HepG2 (cell line): ENCODE data around the gene SEMA4C. TPM values are rescaled to one million over a fixed set of nuclear protein-coding genes. Genes with fewer than 3 reads are reported as not detected.

Source experiments
- ATAD3A ChIP-seq: sonication (generic); formaldehyde crosslinking; IDR thresholded peaks from 2 replicates; pipeline ENCODE4 v1.4.0; 2020; ENCODE audit warnings: missing genetic modification reagents
- BCL3 ChIP-seq: sonication (generic); formaldehyde crosslinking; IDR thresholded peaks from 2 replicates; pipeline ENCODE4 v1.5.1; 2020; ENCODE audit warnings: mild to moderate bottlenecking, missing genetic modification reagents, moderate library complexity
- RARA ChIP-seq: IDR thresholded peaks from 2 replicates; pipeline ENCODE4 v1.6.1; 2016; ENCODE audit warnings: missing genetic modification reagents, missing compliant biosample characterization
- RBAK ChIP-seq: sonication (generic); formaldehyde crosslinking; IDR thresholded peaks from 2 replicates; pipeline ENCODE4 v1.5.1; 2020; ENCODE audit warnings: mild to moderate bottlenecking, missing genetic modification reagents
- TBX3 ChIP-seq: fragments of 450-650 bp; IDR thresholded peaks from 2 replicates; pipeline ENCODE4 v1.6.1; 2017; ENCODE audit warnings: antibody characterized with exemption, mild to moderate bottlenecking, inconsistent platforms, borderline replicate concordance
- ZBTB1 ChIP-seq: sonication (generic); formaldehyde crosslinking; IDR thresholded peaks from 2 replicates; pipeline ENCODE4 v1.4.0; 2020; ENCODE audit warnings: missing genetic modification reagents, borderline replicate concordance
- ZBTB4 ChIP-seq: sonication (generic); formaldehyde crosslinking; IDR thresholded peaks from 2 replicates; pipeline ENCODE4 v1.4.0; 2020; ENCODE audit warnings: missing genetic modification reagents, mild to moderate bottlenecking, borderline replicate concordance
- ZNF251 ChIP-seq: sonication (generic); formaldehyde crosslinking; IDR thresholded peaks from 2 replicates; pipeline ENCODE4 v1.9.0; 2021; ENCODE audit warnings: mild to moderate bottlenecking, missing genetic modification reagents
- ZNF280D ChIP-seq: sonication (generic); formaldehyde crosslinking; IDR thresholded peaks from 2 replicates; pipeline ENCODE4 v1.5.1; 2020; ENCODE audit warnings: mild to moderate bottlenecking, missing genetic modification reagents
- ZNF296 ChIP-seq: sonication (generic); formaldehyde crosslinking; conservative IDR thresholded peaks from 2 replicates; pipeline ENCODE4 v1.5.0; 2020; ENCODE audit warnings: mild to moderate bottlenecking, missing genetic modification reagents
- ZNF317 ChIP-seq: sonication (generic); formaldehyde crosslinking; IDR thresholded peaks from 2 replicates; pipeline ENCODE4 v1.5.0; 2020; ENCODE audit warnings: mild to moderate bottlenecking, missing genetic modification reagents
- ZNF337 ChIP-seq: sonication (generic); formaldehyde crosslinking; IDR thresholded peaks from 2 replicates; pipeline ENCODE4 v1.5.1; 2020; ENCODE audit warnings: missing genetic modification reagents, low read depth, mild to moderate bottlenecking, borderline replicate concordance
- ZNF382 ChIP-seq: sonication (generic); formaldehyde crosslinking; IDR thresholded peaks from 2 replicates; pipeline ENCODE4 v1.5.0; 2020; ENCODE audit warnings: missing genetic modification reagents, mild to moderate bottlenecking, borderline replicate concordance
- ZNF530 ChIP-seq: sonication (generic); formaldehyde crosslinking; IDR thresholded peaks from 2 replicates; pipeline ENCODE4 v1.5.0; 2020; ENCODE audit warnings: low read depth, mild to moderate bottlenecking, missing genetic modification reagents
- ZNF546 ChIP-seq: sonication (generic); formaldehyde crosslinking; conservative IDR thresholded peaks from 2 replicates; pipeline ENCODE4 v1.8.1; 2023; ENCODE audit warnings: mild to moderate bottlenecking, missing genetic modification reagents
- ZZZ3 ChIP-seq: sonication (generic); formaldehyde crosslinking; IDR thresholded peaks from 2 replicates; pipeline ENCODE4 v1.4.0; 2020; ENCODE audit warnings: missing genetic modification reagents, mild to moderate bottlenecking, borderline replicate concordance
- polyA plus RNA-seq, 8 experiments: library from polyadenylated mRNA; depleted of rRNA in 3 of 8; stranded (reverse) in 7 of 8; unstranded in 1 of 8; fragments of >200 nt; fragmentation: Illumina TruSeq in 4 of 8; extraction: Trizol in 4 of 8; gene quantifications; 2 replicates each; pipeline versions ENCODE4 v1.2.1 to v1.2.3, GENCODE V29; 2011 to 2016; ENCODE audit warnings: low read depth in 4 of 8, missing spikeins in 1 of 8, mixed read lengths in 1 of 8; ENCODE audit not compliant: insufficient read depth in 1 of 8
- total RNA-seq, 5 experiments: library from RNA; depleted of rRNA; stranded (reverse); fragments of >200 nt; fragmentation: Illumina TruSeq; extraction: Trizol; gene quantifications; 2 replicates each; pipeline ENCODE4 v1.2.3, GENCODE V29; 2016; ENCODE audit warnings: low read depth in 1 of 5
- TF ChIP-seq, protein P1 (sequence below): sonication (generic); formaldehyde crosslinking; IDR thresholded peaks from 2 replicates; pipeline ENCODE4 v1.8.0; 2022; ENCODE audit warnings: mild to moderate bottlenecking, missing genetic modification reagents, borderline replicate concordance

Gene SEMA4C
- total and polyA plus RNA-seq, 2 of the 13 experiments (the other 11 are each of a cell fraction or from before 2014, with no cell fraction given), result 25.9 to 46.6 TPM

- TF ChIP-seq ZBTB4 (CRISPR knock-in tag) (0 out of 2 replicates have a peak, but pooled peaks have one; percentile 16), ZNF296 (no peak), ZNF382 (CRISPR knock-in tag) (no peak), ZNF251 (CRISPR knock-in tag) (no peak), TBX3 (no peak), ZNF530 (CRISPR knock-in tag) (no peak), ZNF546 (no peak), BCL3 (CRISPR knock-in tag) (no peak), ZNF280D (no peak), ZZZ3 (0 out of 2 replicates have a peak, but pooled peaks have one; percentile 23), ATAD3A (CRISPR knock-in tag) (no peak), ZBTB1 (no peak), RBAK (CRISPR knock-in tag) (0 out of 2 replicates have a peak, but pooled peaks have one; percentile 26), RARA (CRISPR knock-in tag) (peak; percentile 31), ZNF337 (CRISPR knock-in tag) (no peak), ZNF317 (CRISPR knock-in tag) (no peak)
- TF ChIP-seq, protein P1, sequence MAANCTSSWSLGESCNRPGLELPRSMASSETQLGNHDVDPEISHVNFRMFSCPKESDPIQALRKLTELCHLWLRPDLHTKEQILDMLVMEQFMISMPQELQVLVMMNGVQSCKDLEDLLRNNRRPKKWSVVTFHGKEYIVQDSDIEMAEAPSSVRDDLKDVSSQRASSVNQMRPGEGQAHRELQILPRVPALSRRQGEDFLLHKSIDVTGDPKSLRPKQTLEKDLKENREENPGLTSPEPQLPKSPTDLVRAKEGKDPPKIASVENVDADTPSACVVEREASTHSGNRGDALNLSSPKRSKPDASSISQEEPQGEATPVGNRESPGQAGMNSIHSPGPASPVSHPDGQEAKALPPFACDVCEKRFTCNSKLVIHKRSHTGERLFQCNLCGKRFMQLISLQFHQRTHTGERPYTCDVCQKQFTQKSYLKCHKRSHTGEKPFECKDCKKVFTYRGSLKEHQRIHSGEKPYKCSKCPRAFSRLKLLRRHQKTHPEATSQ (CRISPR knock-in tag), result no peak
These were observed 21.6 kb downstream of the SEMA4C start (continued) for GRCh38 chr2:96848264-96848663.
